PFSK-1 (cell line): ENCODE results near the gene NEDD1.

Source experiments
- POLR2AphosphoS5 ChIP-seq: IDR thresholded peaks from 2 replicates; pipeline ENCODE4 v1.6.1; 2012; ENCODE audit warnings: low read depth, mild to moderate bottlenecking, control low read depth, low read length, moderate library complexity
- TF ChIP-seq, protein P1 (sequence below), 2 experiments: IDR thresholded peaks; 2 replicates each; pipeline versions ENCODE4 v1.6.1 to v1.8.0; 2011 to 2012; ENCODE audit warnings: low read depth in 2 of 2, low read length in 2 of 2, control low read depth in 1 of 2, inconsistent platforms in 1 of 2, mild to moderate bottlenecking in 1 of 2, moderate library complexity in 1 of 2; ENCODE audit not compliant: insufficient read depth in 1 of 2

DNA sequence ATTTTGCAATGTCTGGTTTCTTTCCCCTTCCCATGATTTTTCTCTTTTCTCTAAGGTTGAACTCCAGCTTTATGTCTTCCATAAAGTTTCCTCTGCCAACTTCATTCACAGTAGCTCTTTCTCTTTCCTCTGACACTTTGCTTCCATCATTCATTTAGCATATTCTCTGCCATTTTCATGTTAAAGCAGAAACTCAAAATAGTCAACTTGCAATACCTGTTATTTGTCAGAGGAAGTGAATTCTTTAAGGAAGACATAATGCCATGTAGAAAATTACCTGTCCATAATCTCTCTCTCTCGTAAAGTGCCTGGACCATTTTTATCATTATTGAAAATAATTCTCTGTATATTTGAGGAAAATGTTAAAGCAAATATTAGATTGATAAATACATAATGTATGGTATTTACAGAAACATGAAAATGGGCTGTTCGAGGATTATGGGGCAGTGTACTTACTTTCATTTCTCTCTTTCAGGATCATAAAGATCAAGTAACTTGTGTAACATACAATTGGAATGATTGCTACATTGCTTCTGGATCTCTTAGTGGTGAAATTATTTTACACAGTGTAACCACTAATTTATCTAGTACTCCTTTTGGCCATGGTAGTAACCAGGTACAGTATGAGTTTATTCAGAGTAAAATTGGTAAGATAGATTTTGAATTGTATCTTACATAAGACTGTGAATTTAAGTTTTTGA lies 12.6 kb downstream of the NEDD1 start:
- TF ChIP-seq, protein P1, sequence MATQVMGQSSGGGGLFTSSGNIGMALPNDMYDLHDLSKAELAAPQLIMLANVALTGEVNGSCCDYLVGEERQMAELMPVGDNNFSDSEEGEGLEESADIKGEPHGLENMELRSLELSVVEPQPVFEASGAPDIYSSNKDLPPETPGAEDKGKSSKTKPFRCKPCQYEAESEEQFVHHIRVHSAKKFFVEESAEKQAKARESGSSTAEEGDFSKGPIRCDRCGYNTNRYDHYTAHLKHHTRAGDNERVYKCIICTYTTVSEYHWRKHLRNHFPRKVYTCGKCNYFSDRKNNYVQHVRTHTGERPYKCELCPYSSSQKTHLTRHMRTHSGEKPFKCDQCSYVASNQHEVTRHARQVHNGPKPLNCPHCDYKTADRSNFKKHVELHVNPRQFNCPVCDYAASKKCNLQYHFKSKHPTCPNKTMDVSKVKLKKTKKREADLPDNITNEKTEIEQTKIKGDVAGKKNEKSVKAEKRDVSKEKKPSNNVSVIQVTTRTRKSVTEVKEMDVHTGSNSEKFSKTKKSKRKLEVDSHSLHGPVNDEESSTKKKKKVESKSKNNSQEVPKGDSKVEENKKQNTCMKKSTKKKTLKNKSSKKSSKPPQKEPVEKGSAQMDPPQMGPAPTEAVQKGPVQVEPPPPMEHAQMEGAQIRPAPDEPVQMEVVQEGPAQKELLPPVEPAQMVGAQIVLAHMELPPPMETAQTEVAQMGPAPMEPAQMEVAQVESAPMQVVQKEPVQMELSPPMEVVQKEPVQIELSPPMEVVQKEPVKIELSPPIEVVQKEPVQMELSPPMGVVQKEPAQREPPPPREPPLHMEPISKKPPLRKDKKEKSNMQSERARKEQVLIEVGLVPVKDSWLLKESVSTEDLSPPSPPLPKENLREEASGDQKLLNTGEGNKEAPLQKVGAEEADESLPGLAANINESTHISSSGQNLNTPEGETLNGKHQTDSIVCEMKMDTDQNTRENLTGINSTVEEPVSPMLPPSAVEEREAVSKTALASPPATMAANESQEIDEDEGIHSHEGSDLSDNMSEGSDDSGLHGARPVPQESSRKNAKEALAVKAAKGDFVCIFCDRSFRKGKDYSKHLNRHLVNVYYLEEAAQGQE (IDR thresholded peaks at IDR 0.05; ENCODE audit: insufficient read depth in 1 of 2, low read depth in 2 of 2, low read length in 2 of 2), result no peak
- no peak for TF ChIP-seq POLR2AphosphoS5
